Activated CD8-positive, alpha-beta T cell treated with anti-CD3 and anti-CD28 coated beads for 36 hours (primary cell): Measurements from ENCODE around the gene DES. TPM values are rescaled to one million over a fixed set of nuclear protein-coding genes. Genes with fewer than 3 reads are reported as not detected.

Experiments
- ATAC-seq: fragments of 200-7000 bp; cut with Tn5 transposase; one replicate; pipeline ENCODE4 v1.10.0; 2021; ENCODE audit warnings: mild to moderate bottlenecking, moderate library complexity
- CTCF ChIA-PET: fragments of 350-600 bp; sonication (Branson Sonifier 250); formaldehyde crosslinking; loops from one replicate; lab custom pipeline; 2021; ENCODE audit warnings: antibody characterized with exemption; lab: Charles Lee
- POLR2A ChIA-PET: fragments of 350-600 bp; sonication (Branson Sonifier 250); formaldehyde crosslinking; loops from one replicate; lab custom pipeline; 2021; ENCODE audit warnings: antibody characterized with exemption; lab: Charles Lee
- DNase-seq: peaks from one replicate; pipeline ENCODE4 v3.0.0-alpha.2; 2020
- H3K27ac Mint-ChIP-seq: one replicate; pipeline ENCODE4 v1.8.0; 2021; ENCODE audit warnings: mild to moderate bottlenecking, mixed read lengths
- H3K27me3 Mint-ChIP-seq: one replicate; pipeline ENCODE4 v1.8.0; 2021; ENCODE audit warnings: mixed read lengths
- H3K36me3 Mint-ChIP-seq: one replicate; pipeline ENCODE4 v1.8.0; 2021; ENCODE audit warnings: low read depth, mixed read lengths
- H3K4me1 Mint-ChIP-seq: one replicate; pipeline ENCODE4 v1.8.0; 2021; ENCODE audit warnings: low read depth, mixed read lengths
- H3K4me3 Mint-ChIP-seq: one replicate; pipeline ENCODE4 v1.8.0; 2021; ENCODE audit warnings: mild to moderate bottlenecking, moderate library complexity, mixed read lengths
- H3K9me3 Mint-ChIP-seq: one replicate; pipeline ENCODE4 v1.8.0; 2021; ENCODE audit warnings: mixed read lengths
- intact Hi-C: fragments of 100-400 bp; cut with micrococcal nuclease; formaldehyde crosslinking; loops from one replicate; pipeline ENCODE4 v1.10.0; 2022
- total RNA-seq, 2 experiments: library from RNA; stranded (reverse); gene quantifications; one replicate each; pipeline ENCODE4 v1.2.3, GENCODE V29; 2021
- TF ChIP-seq, protein P1 (sequence below): fragments of 200-600 bp; IDR thresholded peaks from one replicate; pipeline ENCODE4 v1.8.0; 2022; ENCODE audit warnings: antibody characterized with exemption, mild to moderate bottlenecking

The DES gene
- total RNA-seq, 2 experiments from 2014 or later: not detected

DNA sequence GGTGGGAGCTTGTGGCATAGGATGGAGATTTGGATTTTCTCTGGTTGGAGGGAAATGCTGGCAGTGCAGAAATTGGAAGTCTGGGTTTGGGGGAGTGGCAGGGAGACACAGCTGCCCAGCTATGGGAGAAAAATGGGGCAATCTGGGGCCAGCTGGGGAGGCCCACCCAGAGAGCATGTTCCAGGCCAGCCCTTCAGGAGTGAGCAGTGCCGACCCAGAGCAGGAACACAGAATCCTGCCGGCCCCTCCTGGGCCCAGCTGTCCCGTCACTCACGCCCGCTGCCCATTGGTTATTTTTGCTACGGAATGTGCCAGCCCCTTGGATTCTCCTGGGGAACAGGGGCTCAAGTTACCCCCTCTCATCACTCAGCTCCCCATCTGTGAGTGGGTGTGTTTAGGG, 21.3 kb downstream of the DES start:
- TF ChIP-seq, protein P1, sequence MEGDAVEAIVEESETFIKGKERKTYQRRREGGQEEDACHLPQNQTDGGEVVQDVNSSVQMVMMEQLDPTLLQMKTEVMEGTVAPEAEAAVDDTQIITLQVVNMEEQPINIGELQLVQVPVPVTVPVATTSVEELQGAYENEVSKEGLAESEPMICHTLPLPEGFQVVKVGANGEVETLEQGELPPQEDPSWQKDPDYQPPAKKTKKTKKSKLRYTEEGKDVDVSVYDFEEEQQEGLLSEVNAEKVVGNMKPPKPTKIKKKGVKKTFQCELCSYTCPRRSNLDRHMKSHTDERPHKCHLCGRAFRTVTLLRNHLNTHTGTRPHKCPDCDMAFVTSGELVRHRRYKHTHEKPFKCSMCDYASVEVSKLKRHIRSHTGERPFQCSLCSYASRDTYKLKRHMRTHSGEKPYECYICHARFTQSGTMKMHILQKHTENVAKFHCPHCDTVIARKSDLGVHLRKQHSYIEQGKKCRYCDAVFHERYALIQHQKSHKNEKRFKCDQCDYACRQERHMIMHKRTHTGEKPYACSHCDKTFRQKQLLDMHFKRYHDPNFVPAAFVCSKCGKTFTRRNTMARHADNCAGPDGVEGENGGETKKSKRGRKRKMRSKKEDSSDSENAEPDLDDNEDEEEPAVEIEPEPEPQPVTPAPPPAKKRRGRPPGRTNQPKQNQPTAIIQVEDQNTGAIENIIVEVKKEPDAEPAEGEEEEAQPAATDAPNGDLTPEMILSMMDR: no peak
- Mint-ChIP-seq H3K9me3 (no peaks in the 10 kb centered on the region), H3K36me3 (no peaks in the 10 kb centered on the region), H3K27ac (no peak overlapping the region), H3K4me3 (no peak overlapping the region), H3K4me1 (peaks cover 17% of the 10 kb centered on the region), H3K27me3 (peaks cover 28% of the 10 kb centered on the region)
- DNase-seq: no peak
- ChIA-PET POLR2A (interaction anchor here (1.2 kb wide), 1 partner anchor 35 kb away, joined by 3 read pairs; no protein-coding TSS in a partner anchor), CTCF (interaction anchor here (0.8 to 2.5 kb wide), 6 partner anchors 19 to 459 kb away, joined by 3 to 9 read pairs (median 4); no protein-coding TSS in a partner anchor)
- intact Hi-C loops: no loop called here
- no peak for ATAC-seq

GRCh38 chr2:219440388-219441256, 22.4 kb downstream of the DES start:
- CTCF ChIA-PET: interaction anchor here (1.1 to 2.5 kb wide), 6 partner anchors 18 to 101 kb away, joined by 3 to 12 read pairs (median 5); no protein-coding TSS in a partner anchor
- H3K36me3 Mint-ChIP-seq: no peaks in the 10 kb centered on the region
- H3K9me3 Mint-ChIP-seq: no peaks in the 10 kb centered on the region
- peaks cover 17% of the 10 kb centered on the region for H3K4me1 Mint-ChIP-seq
- peak overlapping the region; percentile 70 for H3K4me3 Mint-ChIP-seq
- POLR2A ChIA-PET: interaction anchor here (0.9 kb wide), 1 partner anchor 8 kb away, joined by 3 read pairs; no protein-coding TSS in a partner anchor
- ATAC-seq: peak; percentile 22
- TF ChIP-seq, protein P1: no peak
- H3K27me3 Mint-ChIP-seq: peaks cover 24% of the 10 kb centered on the region
- H3K27ac Mint-ChIP-seq: no peak overlapping the region
- intact Hi-C loops: no loop called here
- no peak for DNase-seq

GRCh38 chr2:219441451-219442255, 23.5 kb downstream of the DES start:
- Mint-ChIP-seq H3K27ac (no peak overlapping the region), H3K9me3 (no peaks in the 10 kb centered on the region), H3K4me1 (peaks cover 17% of the 10 kb centered on the region), H3K36me3 (no peaks in the 10 kb centered on the region), H3K27me3 (peaks cover 17% of the 10 kb centered on the region), H3K4me3 (peak overlapping the region; percentile 70)
- ATAC-seq (peak; percentile 61), DNase-seq (peak; percentile 51)
- TF ChIP-seq, protein P1: no peak
- ChIA-PET POLR2A (no interaction called here), CTCF (interaction anchor here (0.7 to 2.5 kb wide), 5 partner anchors 34 to 99 kb away, joined by 3 to 12 read pairs (median 4); no protein-coding TSS in a partner anchor)
- intact Hi-C loops: no loop called here

DNA sequence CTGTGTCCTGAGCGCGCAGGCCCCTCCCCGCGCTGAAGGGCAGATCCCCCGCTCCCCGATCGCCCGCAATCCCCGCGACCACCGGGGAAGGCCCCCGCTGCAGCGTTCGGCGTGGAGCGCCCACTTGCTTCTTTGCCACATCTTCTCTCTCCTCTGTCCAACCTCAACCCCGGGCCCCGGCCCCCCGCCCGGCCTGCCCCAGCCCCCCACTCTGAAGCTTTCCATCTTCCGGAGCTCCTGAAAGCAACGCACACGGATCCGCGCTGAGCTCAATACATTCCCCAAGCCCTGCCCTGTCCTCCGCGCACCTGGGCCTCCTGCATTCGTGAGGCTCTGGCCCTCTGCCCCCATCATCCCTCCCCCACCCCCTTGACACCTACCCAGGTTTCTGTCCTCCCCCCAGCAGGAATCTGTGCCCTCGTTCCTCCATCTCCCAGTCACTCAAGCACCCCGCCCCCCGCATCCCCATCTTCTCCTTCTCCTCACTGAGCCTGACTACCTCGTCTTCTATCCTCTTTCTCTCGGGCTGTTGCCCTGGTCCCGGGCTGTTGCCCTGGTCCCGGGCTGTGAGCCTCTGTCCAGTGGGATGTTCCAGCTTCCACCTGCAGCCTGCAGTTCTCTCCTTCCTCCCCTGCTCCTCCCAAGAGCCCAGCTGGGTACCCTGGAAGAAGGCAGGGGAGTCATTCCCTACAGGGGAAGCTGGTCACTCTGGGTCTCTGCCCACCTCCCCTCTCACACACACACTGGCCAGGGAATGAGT, 24.3 kb downstream of the DES start:
- peaks cover 17% of the 10 kb centered on the region for H3K4me1 Mint-ChIP-seq
- TF ChIP-seq, protein P1: no peak
- H3K9me3 Mint-ChIP-seq: no peaks in the 10 kb centered on the region
- no peak for ATAC-seq
- ChIA-PET POLR2A (no interaction called here), CTCF (interaction anchor here (0.7 to 2.1 kb wide), 4 partner anchors 21 to 68 kb away, joined by 3 to 12 read pairs (median 4); no protein-coding TSS in a partner anchor)
- H3K27me3 Mint-ChIP-seq: peaks cover 17% of the 10 kb centered on the region
- intact Hi-C loops: no loop called here
- H3K27ac Mint-ChIP-seq: peak overlapping the region; percentile 25
- peak overlapping the region; percentile 61 for H3K4me3 Mint-ChIP-seq
- no peak for DNase-seq
- H3K36me3 Mint-ChIP-seq: no peaks in the 10 kb centered on the region
